GM19324 (cell line): Measurements from ENCODE around the gene OTOS.

Source experiments
- ATAC-seq: cut with Tn5 transposase; IDR thresholded peaks from one replicate; pipeline ENCODE4 v1.9.1; 2021; ENCODE audit warnings: mild to moderate bottlenecking, moderate library complexity; ENCODE audit not compliant: unreplicated experiment, low FRiP score

The OTOS gene

DNA sequence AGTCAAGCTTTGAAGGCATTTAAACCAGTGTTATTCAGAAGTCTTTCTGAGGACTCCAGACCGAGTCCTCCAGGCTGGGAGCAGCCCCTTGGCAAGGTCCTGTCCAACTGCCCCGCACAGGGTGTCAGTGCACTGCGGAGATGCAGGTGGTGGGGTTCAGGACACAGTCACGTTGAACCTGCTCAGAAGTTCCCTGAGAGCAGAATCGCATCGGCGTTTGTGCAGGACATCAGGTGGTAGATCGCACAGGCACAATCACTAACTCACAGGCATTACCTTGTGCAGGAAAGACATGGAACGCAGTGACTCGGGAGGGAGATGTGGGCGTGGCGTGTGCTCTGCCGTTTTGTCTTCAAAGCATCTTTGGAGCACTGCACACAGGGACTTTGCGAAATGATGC is 14.7 kb downstream of the OTOS start:
- ATAC-seq, result no peak

- ATAC-seq, result no peak
Observed at GRCh38 chr2:240124651-240125030, 15.8 kb downstream of the OTOS start.

DNA sequence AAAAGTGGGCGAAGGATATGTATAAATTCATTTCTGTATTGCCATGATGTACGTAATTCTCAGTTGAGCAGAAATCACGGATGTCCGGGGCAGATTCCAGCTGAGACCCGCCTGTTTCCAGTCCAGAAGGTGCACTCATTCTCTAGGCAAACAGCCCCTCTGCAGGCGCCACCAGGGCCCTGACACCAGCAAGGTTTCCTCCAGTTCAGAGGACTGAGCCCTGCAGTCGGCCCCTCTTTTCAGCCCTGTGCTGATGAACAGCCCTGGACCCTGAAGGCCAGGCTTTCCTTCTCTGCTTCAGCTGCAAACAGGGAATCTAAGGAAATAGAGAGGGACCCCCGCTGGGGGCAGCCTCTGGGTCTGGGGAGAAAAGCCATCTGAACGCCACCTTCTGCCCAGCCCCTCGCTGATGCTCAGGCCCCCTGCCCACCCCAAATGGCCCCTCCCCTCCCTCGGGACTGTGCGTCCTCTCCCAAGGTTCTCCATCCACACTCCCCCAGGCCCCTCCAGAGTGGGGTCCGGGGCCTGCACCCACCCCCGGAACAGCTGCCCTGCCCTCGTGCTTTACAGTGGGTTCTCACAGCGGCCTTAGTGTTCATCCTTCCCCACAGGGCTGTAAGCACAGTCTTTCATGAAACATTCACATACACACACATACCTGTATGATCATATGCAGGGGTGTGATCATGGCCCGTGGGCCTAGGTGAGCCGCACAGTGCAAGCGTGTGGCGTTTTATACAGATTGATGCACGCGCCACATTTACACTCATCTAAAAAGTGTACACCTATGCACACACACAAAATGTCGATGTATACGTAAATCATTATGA is 16.4 kb downstream of the OTOS start:
- no peak for ATAC-seq

- no peak for ATAC-seq
Observed at GRCh38 chr2:240121675-240122074, 18.8 kb downstream of the OTOS start.

GRCh38 chr2:240121190-240121589 is 19.3 kb downstream of the OTOS start:
- ATAC-seq, result peak; percentile 44

- ATAC-seq, result no peak
Observed at GRCh38 chr2:240114233-240114632, 26.2 kb downstream of the OTOS start.

- ATAC-seq, result no peak
Observed at GRCh38 chr2:240112914-240113690, 27.4 kb downstream of the OTOS start.

GRCh38 chr2:240111253-240111652 is 29.2 kb downstream of the OTOS start:
- no peak for ATAC-seq

DNA sequence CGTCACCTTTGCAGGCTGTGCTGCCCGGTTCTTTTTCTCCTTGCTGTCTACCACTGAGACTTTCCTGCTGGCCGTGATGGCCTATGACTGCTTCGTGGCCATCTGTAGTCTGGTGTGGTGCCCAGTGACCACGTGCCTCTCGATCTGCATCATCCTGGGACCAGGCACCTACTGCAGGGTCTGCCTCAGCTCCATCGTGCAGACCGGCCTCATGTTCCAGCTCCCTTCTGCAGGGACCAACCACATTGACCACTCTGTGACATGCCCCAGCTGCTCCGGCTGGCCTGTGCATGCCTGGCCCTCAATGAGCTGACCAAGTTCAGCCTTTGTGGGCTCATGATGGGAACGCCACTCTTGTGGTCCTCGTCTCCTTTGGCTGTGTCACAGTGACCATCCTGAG is 31.1 kb downstream of the OTOS start:
- no peak for ATAC-seq

- ATAC-seq, result no peak
Observed at GRCh38 chr2:240107477-240107796, 33.0 kb downstream of the OTOS start.

DNA sequence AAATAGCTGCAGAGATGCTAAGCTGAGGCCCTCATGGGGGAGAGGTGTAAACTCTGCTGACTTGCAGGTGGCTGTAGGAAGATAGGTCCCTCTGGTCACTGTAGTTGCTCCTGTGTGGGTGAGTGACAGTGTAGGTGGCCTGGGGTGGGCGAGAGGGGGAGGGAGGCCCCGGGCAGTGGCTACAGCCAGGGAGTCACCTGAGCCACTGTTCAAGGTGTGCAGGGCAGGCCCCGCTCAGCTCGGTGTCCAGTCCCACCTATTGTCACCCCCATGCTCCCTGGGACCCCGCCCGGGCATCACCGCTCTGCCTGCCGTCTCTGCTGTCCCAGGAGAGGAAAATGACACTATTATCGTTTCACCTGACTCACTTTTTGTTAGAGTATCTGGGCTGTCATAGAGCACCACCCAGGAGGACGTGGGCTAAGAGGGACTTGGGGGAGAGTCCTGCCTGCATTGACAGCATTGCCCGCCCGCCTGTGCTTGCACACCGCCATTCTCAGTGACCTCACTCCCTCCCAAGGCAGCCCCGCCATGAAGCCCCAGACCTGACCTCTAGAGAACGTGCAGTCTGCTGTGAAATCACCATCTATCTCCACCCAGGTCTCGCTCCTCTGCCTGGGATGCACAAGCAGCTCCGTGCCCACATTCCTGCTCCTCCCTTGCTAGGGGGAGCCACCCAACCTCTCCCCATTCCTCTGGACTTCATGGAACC is 33.5 kb downstream of the OTOS start:
- no peak for ATAC-seq

GRCh38 chr2:240105982-240106381 is 34.5 kb downstream of the OTOS start:
- ATAC-seq, result no peak

- ATAC-seq, result no peak
Observed at GRCh38 chr2:240103136-240103535, 37.3 kb downstream of the OTOS start.

DNA sequence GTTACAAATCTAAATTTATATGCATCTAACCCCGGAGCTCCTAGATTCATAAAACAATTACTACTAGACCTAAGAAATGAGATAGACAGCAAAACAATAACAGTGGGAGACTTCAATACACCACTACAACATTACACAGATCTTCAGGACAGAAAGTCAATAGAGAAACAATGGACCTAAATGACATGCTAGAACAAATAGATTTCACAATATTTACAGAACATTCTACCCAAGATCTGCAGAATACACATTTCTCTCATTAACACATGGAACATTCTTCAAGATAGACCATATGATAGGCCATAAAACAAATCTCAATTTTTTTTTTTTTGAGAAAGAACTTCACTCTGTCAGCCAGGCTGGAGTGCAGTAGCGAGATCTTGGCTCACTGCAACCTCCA is 42.1 kb downstream of the OTOS start:
- ATAC-seq, result no peak

- no peak for ATAC-seq
Observed at GRCh38 chr2:240095556-240096523, 44.6 kb downstream of the OTOS start.

DNA sequence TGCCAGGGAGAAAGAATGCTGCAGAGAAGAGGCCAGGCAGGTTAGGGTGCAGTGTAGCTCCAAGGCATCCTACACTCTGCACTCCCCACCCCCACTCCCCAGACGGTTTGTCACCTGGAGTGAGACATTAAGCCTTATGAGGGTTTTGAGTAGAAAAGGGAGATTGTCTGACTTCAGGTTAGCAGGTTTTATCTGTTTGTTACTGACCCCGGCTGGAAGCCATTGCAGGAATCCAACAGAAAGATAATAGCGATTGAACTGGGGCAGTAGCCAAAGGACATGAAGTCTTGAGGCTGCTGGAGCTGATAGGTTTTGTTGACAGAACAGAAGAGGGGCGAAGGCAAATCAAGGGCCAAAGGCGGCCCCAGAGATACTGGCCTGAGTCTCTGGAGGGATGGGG is 51.2 kb downstream of the OTOS start:
- ATAC-seq, result no peak
